GM12878 (cell line): ENCODE measurements around the gene MATN1. TPM values are rescaled to one million over a fixed set of nuclear protein-coding genes. Genes with fewer than 3 reads are reported as not detected.

ENCODE experiments used
- ASH2L ChIP-seq: fragments of 300-600, 200-600 bp; sonication (generic); IDR thresholded peaks from 2 replicates; pipeline ENCODE4 v1.6.1; 2017; ENCODE audit warnings: low read depth, mild to moderate bottlenecking, borderline replicate concordance
- CBFB ChIP-seq: IDR thresholded peaks from 2 replicates; pipeline ENCODE4 v1.6.1; 2016; ENCODE audit warnings: antibody characterized with exemption, low read depth
- CHD4 ChIP-seq: fragments of 200-600 bp; sonication (generic); IDR thresholded peaks from 2 replicates; pipeline ENCODE4 v1.6.1; 2016; ENCODE audit warnings: mild to moderate bottlenecking
- CTCF ChIP-seq, 3 experiments: IDR thresholded peaks in 2 of 3; conservative IDR thresholded peaks in 1 of 3; 2 replicates each; pipeline ENCODE4 v1.5.1; 2011; ENCODE audit warnings: low read depth in 3 of 3, low read length in 3 of 3, mild to moderate bottlenecking in 3 of 3, control low read depth in 2 of 3, moderate library complexity in 2 of 3, inconsistent platforms in 1 of 3, mixed read lengths in 1 of 3; ENCODE audit not compliant: control insufficient read depth in 2 of 3, insufficient read depth in 1 of 3; ENCODE audit errors: extremely low read depth in 1 of 3
- E2F4 ChIP-seq: IDR thresholded peaks from 2 replicates; pipeline ENCODE4 v1.6.1; 2012; ENCODE audit warnings: low read depth, low read length, improper control_type of control experiment
- HCFC1 ChIP-seq: fragments of 150-350 bp; IDR thresholded peaks from 2 replicates; pipeline ENCODE4 v1.6.1; 2014; ENCODE audit warnings: low read length
- LARP7 ChIP-seq: fragments of 450-650 bp; IDR thresholded peaks from 2 replicates; pipeline ENCODE4 v1.6.1; 2017; ENCODE audit warnings: mild to moderate bottlenecking
- MEF2B ChIP-seq: fragments of 450-650 bp; IDR thresholded peaks from 2 replicates; pipeline ENCODE4 v1.6.1; 2018; ENCODE audit warnings: mild to moderate bottlenecking, moderate library complexity; ENCODE audit not compliant: partially characterized antibody, poor library complexity, severe bottlenecking
- PBX3 ChIP-seq: IDR thresholded peaks from 2 replicates; pipeline ENCODE4 v1.6.1; 2011; ENCODE audit warnings: mild to moderate bottlenecking, low read depth, low read length, moderate library complexity; ENCODE audit not compliant: insufficient replicate concordance
- SPI1 ChIP-seq: IDR thresholded peaks from 2 replicates; pipeline ENCODE4 v1.6.1; 2011; ENCODE audit warnings: low read depth, mild to moderate bottlenecking, low read length, moderate library complexity, borderline replicate concordance; ENCODE audit not compliant: insufficient read depth
- TBL1XR1 ChIP-seq: IDR thresholded peaks from 2 replicates; pipeline ENCODE4 v1.6.1; 2012; ENCODE audit warnings: low read depth, low read length, improper control_type of control experiment
- ZNF24 ChIP-seq: fragments of 450-650 bp; IDR thresholded peaks from 2 replicates; pipeline ENCODE4 v1.6.1; 2017; ENCODE audit warnings: antibody characterized with exemption, mild to moderate bottlenecking
- ZNF384 ChIP-seq: IDR thresholded peaks from 2 replicates; pipeline ENCODE4 v1.6.1; 2012; ENCODE audit warnings: low read depth, mild to moderate bottlenecking, low read length, improper control_type of control experiment, borderline replicate concordance
- ZNF592 ChIP-seq: fragments of 450-650 bp; IDR thresholded peaks from 2 replicates; pipeline ENCODE4 v1.6.1; 2017; ENCODE audit warnings: mild to moderate bottlenecking, moderate library complexity
- ZZZ3 ChIP-seq: IDR thresholded peaks from 2 replicates; pipeline ENCODE4 v1.6.1; 2011; ENCODE audit warnings: low read depth; ENCODE audit not compliant: control insufficient read depth, insufficient read length
- polyA plus RNA-seq, 11 experiments: library from polyadenylated mRNA; depleted of rRNA in 4 of 11; unstranded in 6 of 11; stranded (reverse) in 5 of 11; fragments of >200 nt; fragmentation: Nextera tagmentation in 4 of 11; fragmentation: Illumina TruSeq in 1 of 11; extraction: Ambion mirVana in 4 of 11; extraction: Trizol in 1 of 11; gene quantifications; 1 replicate in 1 of 11; 2 replicates in 10 of 11; pipeline versions ENCODE4 v1.2.1 to v1.2.3, GENCODE V29; 2011 to 2016; ENCODE audit warnings: inconsistent platforms in 2 of 11, missing spikeins in 2 of 11, low read depth in 1 of 11
- total RNA-seq, 4 experiments: library from RNA; depleted of rRNA in 3 of 4; stranded (reverse); fragments of >200 nt in 3 of 4; fragmentation: Illumina TruSeq in 1 of 4; extraction: Trizol in 1 of 4; gene quantifications; 2 replicates each; pipeline versions ENCODE4 v1.2.1 to v1.2.3, GENCODE V29; 2013 to 2021
- TF ChIP-seq, protein P1 (sequence below): fragments of 450-650 bp; formaldehyde crosslinking; IDR thresholded peaks from 2 replicates; pipeline ENCODE4 v1.4.0; 2022; ENCODE audit warnings: mild to moderate bottlenecking, moderate library complexity

MATN1 gene
- total and polyA plus RNA-seq, 10 of the 15 experiments (the other 5 are each of a cell fraction or from before 2014, with no cell fraction given): 0.04 to 0.50 (median 0.10) TPM; not detected in 1

- TF ChIP-seq, protein P1, sequence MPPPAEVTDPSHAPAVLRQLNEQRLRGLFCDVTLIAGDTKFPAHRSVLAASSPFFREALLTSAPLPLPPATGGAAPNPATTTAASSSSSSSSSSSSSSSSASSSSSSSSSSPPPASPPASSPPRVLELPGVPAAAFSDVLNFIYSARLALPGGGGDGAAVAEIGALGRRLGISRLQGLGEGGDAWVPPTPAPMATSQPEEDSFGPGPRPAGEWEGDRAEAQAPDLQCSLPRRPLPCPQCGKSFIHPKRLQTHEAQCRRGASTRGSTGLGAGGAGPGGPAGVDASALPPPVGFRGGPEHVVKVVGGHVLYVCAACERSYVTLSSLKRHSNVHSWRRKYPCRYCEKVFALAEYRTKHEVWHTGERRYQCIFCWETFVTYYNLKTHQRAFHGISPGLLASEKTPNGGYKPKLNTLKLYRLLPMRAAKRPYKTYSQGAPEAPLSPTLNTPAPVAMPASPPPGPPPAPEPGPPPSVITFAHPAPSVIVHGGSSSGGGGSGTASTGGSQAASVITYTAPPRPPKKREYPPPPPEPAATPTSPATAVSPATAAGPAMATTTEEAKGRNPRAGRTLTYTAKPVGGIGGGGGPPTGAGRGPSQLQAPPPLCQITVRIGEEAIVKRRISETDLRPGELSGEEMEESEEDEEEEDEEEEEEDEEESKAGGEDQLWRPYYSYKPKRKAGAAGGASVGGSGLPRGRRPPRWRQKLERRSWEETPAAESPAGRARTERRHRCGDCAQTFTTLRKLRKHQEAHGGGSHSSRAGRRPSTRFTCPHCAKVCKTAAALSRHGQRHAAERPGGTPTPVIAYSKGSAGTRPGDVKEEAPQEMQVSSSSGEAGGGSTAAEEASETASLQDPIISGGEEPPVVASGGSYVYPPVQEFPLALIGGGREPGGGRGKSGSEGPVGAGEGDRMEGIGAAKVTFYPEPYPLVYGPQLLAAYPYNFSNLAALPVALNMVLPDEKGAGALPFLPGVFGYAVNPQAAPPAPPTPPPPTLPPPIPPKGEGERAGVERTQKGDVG (CRISPR knock-in tag): no peak
- no peak for TF ChIP-seq ASH2L
- no peak for TF ChIP-seq ZNF24
- no peak for TF ChIP-seq E2F4
- no peak for TF ChIP-seq PBX3
- no peak for TF ChIP-seq HCFC1
- peak; percentile 5; the same call in 1 of the 2 replicates for TF ChIP-seq CBFB
- no peak for TF ChIP-seq LARP7
- no peak for TF ChIP-seq ZZZ3
- peak; percentile 6 for TF ChIP-seq MEF2B
- TF ChIP-seq CTCF (IDR thresholded peaks at IDR 0.05 in 2 of 3, conservative IDR thresholded peaks at IDR 0.05 in 1 of 3; ENCODE audit: control insufficient read depth in 2 of 3, extremely low read depth in 1 of 3, insufficient read depth in 1 of 3, low read depth in 3 of 3, low read length in 3 of 3): no peak
- peak; percentile 74 for TF ChIP-seq SPI1
- no peak; the same call in 1 of the 2 replicates for TF ChIP-seq TBL1XR1
- TF ChIP-seq CHD4: no peak
- TF ChIP-seq ZNF592: no peak
- no peak for TF ChIP-seq ZNF384
These were observed 23.9 kb upstream of the MATN1 start (continued) for GRCh38 chr1:30747033-30748008.
